Measurements from ENCODE around the gene TP73. TPM values are rescaled to one million over a fixed set of nuclear protein-coding genes. Genes with fewer than 3 reads are reported as not detected.

The TP73 gene
- total RNA-seq = not detected in 2 replicates

DNA sequence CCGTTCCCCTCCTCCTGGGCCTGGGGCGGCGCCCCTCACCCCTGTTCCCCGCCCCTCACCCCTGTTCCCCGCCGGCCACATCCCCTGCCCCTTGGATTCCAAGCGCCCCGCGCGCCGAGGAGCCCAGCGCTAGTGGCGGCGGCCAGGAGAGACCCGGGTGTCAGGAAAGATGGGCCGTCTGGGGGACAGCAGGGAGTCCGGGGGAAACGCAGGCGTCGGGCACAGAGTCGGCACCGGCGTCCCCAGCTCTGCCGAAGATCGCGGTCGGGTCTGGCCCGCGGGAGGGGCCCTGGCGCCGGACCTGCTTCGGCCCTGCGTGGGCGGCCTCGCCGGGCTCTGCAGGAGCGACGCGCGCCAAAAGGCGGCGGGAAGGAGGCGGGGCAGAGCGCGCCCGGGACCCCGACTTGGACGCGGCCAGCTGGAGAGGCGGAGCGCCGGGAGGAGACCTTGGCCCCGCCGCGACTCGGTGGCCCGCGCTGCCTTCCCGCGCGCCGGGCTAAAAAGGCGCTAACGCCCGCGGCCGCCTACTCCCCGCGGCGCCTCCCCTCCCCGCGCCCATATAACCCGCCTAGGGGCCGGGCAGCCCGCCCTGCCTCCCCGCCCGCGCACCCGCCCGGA is at the start of gene TP73:
TP73 (plus strand) TSS at position 587 of the 618 bp plus-strand sequence. CDS start 29,850 bp downstream, outside the sequence.
- TF ChIP-seq, protein P1, sequence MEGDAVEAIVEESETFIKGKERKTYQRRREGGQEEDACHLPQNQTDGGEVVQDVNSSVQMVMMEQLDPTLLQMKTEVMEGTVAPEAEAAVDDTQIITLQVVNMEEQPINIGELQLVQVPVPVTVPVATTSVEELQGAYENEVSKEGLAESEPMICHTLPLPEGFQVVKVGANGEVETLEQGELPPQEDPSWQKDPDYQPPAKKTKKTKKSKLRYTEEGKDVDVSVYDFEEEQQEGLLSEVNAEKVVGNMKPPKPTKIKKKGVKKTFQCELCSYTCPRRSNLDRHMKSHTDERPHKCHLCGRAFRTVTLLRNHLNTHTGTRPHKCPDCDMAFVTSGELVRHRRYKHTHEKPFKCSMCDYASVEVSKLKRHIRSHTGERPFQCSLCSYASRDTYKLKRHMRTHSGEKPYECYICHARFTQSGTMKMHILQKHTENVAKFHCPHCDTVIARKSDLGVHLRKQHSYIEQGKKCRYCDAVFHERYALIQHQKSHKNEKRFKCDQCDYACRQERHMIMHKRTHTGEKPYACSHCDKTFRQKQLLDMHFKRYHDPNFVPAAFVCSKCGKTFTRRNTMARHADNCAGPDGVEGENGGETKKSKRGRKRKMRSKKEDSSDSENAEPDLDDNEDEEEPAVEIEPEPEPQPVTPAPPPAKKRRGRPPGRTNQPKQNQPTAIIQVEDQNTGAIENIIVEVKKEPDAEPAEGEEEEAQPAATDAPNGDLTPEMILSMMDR (IDR thresholded peaks at IDR 0.05; ENCODE audit: insufficient read depth, low read depth, low read length) = no peak
- H3K4me3 ChIP-seq (ENCODE audit: low read depth, low read length) = no peak within 1 kb of the TSS
- DNase-seq (ENCODE audit: low read depth) = no peak

DNA sequence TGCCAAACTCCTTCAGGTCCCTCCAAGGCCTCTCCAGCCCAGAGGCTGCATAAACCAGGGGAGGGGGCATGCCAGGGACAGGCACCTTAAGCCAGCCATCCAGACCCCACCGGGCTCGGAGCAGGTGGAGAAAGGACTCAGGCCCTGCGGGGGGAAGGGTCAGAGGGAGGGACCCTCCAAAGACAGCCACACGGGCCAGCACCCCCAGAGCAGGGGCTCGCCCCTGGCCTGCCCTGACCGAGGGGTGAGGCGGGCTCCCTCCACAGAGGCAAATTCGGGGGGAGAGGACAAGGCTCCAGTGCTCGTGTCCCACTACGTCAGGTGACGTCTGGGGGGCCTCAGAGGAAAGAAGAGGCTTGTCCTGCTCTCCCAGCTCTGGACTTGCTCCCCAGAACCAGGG is 49.2 kb upstream of the TP73 start:
- TF ChIP-seq, protein P1 (IDR thresholded peaks at IDR 0.05; ENCODE audit: insufficient read depth, low read depth, low read length) = no peak
- DNase-seq (ENCODE audit: low read depth) = no peak
- no peak overlapping the region for H3K4me3 ChIP-seq (ENCODE audit: low read depth, low read length)

DNA sequence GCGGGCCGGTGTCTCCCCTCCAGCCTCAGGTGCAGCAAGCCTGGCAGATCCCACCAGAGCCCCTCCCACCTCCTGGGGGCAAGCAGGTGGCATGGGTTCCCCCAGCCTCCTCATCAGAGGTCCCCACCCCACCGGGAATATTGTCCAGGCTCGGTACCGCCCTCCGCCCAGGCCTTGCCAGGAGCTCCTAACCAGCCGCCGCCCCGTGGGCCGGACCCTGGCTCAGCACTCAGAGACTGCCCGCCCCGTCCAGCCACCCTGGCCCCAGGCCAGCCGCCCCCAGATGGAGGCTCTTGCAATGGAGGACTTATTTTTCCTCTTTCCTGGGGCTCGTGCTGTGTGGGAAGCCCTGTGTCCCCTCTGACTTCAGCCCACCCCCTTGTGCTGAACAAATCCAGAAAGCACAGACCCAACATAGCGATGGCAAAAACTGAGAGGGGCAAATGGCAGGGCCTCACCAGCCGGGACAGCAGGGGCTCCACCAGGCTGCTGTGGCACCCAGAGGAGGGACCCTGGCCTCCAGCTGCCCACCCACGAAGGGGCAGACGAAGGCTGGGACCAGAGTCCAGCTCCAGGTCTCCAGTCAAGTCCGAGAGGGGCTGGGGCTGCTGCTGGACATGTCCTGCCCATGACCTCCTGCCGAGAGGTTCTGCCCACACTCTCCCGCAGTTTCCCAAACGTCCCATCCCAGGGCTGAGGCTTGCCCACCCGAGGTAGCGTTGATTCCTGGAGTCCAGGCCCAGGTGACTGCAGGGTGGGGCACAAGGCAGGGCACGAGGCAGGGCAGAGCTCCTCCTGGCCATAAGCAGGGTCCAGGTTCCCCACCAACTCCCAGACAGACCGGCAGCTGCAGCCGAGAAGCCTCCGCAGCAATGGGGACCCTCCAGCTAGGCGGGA is 48.5 kb upstream of the TP73 start:
- no peak for DNase-seq (ENCODE audit: low read depth)
- no peak overlapping the region for H3K4me3 ChIP-seq (ENCODE audit: low read depth, low read length)
- TF ChIP-seq, protein P1 (IDR thresholded peaks at IDR 0.05; ENCODE audit: insufficient read depth, low read depth, low read length) = no peak

DNA sequence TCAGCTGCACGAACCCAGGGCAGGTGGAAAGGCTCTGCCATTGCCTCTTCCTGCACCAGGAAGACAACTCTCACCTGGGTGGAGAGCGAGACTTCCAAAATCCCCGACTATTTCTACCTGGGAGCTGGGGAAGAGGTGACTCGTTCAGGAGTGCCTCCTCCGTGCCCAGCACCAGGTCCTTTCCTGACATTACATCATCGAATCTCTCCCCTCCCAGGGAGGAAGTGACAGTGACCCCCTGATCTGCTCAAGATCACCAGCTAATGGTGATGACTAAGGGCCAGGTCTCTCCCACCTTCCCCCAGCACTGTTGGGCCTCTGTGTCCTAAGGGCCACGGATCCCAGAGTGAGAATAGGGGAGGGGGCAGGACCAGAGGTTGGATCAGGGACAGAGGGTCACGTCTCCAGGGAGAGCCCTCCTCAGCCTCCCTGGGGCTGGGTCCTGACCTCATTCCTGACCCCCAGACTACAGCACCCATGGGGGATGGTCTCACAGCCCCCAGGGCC is 47.8 kb upstream of the TP73 start:
- no peak overlapping the region for H3K4me3 ChIP-seq (ENCODE audit: low read depth, low read length)
- DNase-seq (ENCODE audit: low read depth) = no peak
- TF ChIP-seq, protein P1 (IDR thresholded peaks at IDR 0.05; ENCODE audit: insufficient read depth, low read depth, low read length) = no peak

DNA sequence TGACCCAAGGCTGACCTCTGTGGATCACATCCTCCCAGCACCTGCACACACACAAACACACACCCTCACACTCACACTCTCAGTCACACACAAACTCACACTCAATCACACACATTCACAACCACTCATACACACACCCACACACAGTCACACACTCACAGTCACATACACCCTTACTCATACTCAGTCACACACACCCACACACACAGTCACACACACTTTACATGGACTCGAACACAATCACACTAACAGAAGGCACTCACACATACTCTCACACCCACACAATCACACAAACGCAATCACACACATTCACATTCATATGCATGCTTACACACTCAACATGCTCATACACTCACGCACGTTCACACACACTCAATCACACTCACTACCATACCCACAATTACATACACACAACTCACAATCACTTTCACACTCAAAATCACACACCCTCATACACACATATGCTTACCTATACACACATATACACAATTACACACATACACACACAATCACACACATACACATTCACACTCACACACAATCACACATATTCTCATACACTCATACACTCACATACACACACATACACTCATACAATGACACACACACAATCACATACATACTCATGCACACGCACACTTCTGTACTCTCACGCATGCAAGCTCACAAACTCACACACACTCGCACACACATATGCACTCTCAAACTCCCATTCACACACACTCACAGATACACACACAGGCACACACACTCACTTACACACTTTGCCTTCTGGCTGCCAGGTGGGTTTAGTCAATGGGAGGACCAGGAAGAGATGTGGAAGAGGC is 47.1 kb upstream of the TP73 start:
- DNase-seq (ENCODE audit: low read depth) = no peak
- H3K4me3 ChIP-seq (ENCODE audit: low read depth, low read length) = no peak overlapping the region
- TF ChIP-seq, protein P1 (IDR thresholded peaks at IDR 0.05; ENCODE audit: insufficient read depth, low read depth, low read length) = no peak
